Suppressor macrophage treated with lipopolysaccharide for 4 hours (primary cell): ENCODE data around the gene SIRT2.

Experiments used
- DNase-seq: peaks from one replicate; pipeline ENCODE4 v3.0.0-alpha.2; 2020

Gene SIRT2

DNA sequence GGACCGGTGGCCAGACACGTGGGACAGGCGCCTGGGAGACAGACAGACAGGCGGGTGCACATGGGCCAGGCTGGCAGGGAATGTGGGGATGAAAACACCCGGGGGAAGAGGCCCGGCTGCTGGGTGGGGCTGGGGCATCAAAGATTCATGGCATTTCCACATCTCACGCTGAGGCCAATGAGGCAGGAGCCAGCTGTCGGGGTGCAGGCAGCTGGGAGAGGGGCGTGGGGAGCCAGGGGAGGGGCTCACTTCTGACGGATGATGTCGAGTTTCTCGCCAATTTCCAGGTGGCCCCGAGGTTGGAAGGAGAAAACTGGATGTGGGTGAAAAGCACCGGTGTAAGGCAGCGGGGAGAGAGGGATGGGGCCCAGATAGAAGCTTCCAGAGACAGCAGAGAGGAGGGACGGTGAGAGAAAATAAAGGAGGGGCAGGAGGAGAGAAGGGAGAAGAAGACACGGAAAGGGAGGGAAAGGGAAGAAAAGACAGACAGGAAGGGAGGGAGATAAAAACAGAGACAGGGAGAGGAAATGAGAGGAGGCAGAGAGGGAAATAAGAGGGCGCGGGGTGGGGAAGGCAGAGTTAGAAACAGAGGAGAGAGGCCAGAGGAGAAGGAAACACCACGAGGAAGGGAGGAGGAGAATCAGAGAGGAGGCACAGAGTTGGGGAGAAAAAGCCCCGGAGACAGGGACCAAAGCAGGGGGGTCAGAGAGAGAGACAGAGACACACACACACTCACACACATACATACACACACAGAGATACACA lies 20.6 kb upstream of the SIRT2 start:
- no peak for DNase-seq

DNA sequence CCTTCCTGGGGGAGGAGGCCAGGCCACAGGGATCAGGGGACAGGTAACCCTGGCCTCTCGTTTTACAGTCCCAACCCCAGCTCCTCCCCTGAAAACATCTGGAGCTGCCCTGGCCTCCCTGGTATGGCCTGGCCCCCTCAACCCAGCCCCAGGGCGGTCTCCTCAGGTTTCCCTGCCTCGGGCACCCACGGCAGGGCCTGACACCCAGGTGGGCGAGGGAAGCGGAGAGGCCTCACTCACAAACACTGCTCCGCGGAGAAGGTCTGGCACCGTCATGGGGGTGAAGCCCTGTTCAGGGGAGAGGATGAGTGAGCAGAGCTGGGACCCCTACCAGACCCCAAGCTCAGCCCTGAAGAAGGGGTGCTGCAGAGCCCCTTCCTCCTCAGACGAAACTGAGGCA lies 19.1 kb upstream of the SIRT2 start:
- DNase-seq = no peak

DNA sequence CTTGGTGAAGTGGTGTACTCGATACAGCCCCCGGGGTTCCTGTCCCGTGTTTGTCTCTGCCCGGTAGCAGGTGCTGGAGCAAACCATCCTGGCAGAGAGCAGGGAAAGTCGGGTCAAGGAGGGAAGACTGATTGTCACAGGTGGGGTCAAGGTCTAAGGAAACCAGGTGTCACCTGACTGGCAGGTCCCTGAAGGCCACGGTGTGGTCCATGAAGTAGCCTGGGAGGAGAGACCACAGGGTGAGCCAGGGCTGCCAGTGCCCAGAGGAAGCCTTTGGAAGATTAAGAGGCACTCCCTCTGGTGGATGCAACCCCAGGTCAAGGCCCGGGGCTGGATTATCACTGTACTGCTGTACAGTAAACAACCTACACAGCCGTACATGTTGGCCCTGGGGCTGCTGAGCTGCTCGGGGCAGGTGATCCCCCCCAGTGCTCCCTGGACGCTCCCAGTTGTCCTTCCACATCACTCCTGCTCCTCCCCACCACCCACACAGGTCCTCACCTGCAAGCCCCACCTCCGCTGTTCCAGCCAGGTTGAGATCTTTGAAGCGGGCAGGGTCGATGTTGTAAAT lies 18.6 kb upstream of the SIRT2 start:
- no peak for DNase-seq

DNA sequence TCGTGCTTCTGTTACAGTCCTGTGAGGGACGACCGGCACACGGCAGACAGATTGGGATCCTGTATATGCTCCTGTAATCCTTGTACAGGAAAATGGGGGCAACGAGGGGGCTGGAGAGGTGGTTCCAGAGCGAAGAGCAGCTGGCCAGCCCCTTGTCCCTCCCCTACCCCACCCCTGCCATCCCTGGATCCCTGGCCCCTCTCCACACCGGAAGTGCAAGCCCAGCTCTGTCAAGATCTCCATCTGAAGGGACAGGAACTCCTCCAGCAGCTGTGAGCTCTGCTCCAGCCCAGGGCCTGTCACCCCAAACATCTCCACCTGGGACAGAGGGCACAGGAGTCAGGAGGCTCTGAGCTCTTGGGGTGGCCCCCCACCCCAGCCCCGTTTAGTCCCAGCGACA lies 18.1 kb upstream of the SIRT2 start:
- no peak for DNase-seq

DNA sequence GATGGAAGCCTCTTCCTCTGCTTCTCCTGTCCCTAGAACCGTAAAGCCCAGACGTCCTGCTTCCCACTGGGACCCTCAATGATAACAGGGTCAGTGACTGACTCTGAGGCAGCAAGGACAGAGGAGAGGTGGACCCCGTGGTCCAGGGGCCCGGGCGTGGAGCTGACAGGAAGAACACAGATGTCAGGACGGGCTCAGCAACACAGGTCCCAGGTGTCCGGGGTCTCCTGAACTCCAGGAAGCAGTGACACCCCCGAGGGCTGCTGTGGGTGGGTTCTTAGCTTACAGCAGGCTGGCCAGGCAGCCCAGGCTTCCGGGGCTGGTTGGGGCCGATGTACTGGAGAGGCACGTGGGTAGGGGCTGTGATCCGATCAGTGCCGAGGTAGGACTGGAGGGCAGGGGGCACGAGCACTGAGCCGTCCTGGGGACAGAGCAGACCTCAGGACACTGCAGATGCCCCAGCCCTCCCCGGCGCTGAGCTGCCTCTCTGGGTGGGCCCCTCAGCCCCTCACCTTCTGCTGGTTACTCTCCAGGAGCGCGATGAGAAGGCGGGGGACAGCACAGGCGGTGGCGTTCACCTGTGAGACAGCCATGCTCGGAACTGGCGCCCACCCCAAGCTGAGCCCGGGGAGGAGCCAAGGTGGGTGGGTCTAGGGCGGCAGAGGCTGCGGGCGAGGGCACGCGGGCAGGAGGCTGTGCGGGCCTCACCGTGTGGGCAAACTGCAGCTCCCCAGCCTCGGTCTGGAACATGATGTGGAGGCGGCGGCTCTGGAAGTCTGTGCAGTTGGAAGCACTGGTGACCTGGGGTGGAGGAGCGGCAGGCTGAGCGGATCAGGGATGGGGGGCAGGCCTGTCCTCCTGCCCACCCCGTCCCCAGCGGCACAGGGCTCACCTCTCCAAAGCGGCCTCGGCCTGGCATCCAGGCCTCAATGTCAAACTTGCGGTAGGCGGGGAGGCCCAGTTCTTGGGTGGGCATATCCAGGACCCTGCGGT lies 16.2 kb upstream of the SIRT2 start:
- no peak for DNase-seq

DNA sequence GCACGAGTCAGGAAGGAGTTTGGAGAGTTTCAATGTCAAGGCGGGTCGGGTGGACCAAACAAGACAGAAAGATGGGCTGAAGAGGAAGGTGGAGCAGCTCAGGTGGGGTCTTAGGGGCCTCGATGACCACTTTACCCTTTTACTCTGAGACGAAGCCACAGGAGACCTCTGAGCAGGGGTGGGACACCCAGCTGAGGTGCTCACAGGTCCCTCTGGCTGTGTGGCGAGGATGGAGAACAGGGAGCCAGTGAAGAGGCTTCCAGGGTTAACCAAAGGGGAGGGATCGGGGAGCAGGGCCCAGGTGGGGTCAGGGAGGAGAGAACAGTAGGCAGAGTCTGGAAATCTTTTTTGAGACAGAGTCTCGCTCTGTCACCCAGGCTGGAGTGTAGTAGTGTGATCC lies 14.5 kb upstream of the SIRT2 start:
- DNase-seq = no peak

DNA sequence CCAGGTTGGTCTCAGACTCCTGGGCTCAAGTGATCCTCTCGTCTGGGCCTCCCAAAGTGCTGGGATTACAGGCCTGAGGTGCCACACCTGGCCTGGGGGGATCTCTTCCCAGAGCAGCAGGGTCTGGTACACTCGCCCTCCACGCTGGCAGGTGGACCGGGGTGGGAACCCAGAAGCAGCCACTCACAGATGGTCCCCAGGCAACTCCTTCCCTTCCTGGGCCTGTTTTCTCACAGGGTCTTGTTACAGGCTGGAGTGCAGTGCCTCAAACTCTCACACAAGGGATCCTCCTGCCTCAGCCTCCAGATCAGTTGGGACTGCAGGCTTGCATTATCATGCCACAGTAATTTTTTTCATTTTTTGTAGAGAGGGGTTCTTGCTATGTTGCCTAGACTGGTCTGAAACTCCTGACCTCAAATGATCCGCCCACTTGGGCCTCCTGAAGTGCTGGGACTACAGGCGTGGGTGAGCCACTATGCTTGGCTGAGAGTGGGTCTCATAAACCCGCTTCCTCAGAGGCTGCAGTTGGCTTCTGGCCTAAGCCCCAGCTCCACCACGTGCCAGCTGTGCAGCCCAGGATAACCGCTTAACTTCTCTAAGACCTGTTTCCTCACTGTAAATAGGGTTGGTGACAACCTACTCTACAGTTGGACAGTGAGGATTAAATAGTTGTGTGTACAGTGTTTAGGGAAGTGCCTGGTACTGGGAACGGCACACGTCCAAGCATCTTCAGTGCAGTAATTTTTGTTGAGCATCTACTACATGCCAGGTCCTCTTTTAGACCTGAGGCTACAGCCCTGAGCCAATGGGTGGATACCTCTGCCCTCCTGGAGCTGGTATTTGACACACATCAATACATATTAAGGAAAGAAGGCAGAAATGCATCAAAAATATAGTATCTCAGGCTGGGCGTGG lies 13.4 kb upstream of the SIRT2 start:
- peak; percentile 38 for DNase-seq

DNA sequence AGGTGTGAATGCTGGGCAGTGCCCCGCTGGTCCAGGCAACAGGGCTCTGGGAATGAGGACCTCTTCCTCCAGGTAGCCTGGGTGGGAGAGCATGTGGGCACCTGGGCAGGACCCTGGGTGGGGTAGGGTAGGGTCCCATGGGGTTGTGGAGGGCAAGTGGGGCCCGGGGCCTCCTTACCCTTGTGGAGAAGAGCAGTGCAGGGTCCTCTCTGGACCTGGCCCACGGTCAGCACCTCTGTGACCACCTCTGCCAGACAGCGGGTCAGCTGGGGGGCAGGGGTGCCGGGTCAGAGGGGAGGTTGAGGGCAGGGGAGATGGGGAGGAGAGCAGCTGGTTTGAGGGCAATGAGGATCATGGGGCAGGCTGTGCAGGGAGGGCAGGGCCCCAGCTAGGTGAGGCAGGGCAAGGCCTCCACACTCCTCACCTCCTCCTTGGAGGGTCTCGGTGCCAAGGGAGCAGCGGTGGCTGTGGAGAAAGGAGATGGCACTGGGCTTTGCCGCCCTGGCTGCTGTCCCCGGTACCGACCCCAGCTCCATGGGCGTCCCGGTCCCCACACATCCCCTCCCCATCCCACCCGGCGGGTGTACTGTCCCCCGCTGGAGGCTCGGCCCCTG lies 12.1 kb upstream of the SIRT2 start:
- no peak for DNase-seq

DNA sequence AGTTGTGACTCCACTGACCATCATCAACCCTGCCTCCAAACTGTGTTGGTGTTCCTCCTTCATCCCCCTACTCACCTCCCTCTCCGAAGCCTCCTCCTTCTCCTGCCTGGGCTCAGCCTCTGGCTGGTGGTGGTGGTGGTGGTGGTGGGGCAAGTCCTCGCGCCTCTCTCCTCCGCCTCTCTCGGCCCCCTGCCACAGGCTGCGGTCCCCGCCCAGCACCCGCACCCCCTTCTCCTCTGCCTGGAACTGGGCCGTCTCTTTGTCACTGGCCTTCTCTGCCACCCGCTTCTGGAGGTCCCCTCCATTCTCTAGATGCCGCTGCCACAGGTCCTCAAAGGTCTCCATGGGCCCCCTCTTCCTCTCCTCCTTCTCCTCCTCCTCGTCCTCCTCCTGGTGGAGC lies 11.1 kb upstream of the SIRT2 start:
- no peak for DNase-seq

DNA sequence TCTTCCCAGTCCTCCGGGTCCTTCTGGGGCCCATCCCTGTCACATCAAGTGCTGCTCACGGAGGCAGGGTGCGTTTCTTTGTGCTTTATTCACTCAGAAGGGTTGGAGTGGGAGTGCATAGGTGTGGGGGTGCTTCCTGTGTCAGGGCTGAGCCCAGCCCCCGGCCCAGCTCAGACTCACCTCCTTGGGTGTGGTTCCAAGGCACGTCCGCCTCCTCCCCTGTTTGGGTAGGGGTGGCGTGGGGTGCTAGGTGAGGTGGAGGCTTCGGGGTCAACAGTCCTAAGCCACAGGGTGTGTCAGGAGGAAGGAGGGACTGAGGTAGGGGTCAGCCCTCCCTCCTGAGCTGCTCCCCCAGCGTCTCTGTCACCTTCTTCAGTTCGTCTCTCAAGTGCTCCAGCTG lies 9.5 kb upstream of the SIRT2 start:
- DNase-seq = no peak

DNA sequence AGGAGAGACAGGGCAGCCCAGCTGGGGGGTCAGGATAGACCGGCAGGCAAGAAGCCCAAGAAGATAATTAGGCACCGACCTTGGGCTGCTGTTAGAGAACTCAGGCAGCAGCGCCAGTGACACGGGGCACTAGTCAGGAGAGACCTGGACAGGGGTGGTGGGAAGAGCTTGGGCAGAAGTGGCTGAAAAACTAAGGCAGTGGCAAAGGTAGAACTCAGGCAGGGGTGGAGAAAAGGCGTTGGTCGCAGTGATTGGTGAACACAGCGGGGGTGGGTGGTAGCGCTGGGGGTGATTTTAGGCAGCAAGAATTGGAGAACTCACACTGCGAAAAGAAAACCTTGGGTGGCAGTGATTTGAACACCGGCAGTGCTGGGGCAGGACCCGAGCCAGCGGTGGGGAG lies 8.3 kb upstream of the SIRT2 start:
- DNase-seq = no peak

DNA sequence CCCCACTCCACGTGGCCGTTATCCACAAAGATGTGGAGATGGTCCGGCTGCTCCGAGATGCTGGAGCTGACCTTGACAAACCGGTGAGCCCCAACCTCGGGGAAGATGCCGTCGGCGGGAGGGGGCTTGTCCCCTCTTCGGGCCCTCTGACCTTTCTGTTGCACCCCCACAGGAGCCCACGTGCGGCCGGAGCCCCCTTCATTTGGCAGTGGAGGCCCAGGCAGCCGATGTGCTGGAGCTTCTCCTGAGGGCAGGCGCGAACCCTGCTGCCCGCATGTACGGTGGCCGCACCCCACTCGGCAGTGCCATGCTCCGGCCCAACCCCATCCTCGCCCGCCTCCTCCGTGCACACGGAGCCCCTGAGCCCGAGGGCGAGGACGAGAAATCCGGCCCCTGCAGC lies 7.8 kb upstream of the SIRT2 start:
- no peak for DNase-seq

DNA sequence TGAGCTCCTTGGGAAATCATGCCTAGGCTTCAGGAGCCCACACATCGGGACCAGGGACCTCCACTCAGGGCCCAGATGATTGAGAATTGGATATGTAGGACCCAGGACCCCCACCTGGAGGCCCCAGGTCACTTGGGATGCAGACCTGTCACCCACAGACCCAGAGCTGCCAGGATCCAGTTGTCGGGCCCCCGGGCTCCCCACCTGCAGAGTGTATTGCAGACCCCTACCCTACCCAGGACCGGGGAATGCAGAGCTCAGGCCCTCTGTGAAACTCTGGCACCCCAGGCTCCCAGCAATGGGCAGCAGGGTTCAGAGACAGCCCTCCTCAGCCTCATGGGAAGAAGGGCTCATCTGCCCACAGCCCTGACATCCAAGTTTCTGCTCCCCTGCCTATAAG lies 6.2 kb upstream of the SIRT2 start:
- no peak for DNase-seq

DNA sequence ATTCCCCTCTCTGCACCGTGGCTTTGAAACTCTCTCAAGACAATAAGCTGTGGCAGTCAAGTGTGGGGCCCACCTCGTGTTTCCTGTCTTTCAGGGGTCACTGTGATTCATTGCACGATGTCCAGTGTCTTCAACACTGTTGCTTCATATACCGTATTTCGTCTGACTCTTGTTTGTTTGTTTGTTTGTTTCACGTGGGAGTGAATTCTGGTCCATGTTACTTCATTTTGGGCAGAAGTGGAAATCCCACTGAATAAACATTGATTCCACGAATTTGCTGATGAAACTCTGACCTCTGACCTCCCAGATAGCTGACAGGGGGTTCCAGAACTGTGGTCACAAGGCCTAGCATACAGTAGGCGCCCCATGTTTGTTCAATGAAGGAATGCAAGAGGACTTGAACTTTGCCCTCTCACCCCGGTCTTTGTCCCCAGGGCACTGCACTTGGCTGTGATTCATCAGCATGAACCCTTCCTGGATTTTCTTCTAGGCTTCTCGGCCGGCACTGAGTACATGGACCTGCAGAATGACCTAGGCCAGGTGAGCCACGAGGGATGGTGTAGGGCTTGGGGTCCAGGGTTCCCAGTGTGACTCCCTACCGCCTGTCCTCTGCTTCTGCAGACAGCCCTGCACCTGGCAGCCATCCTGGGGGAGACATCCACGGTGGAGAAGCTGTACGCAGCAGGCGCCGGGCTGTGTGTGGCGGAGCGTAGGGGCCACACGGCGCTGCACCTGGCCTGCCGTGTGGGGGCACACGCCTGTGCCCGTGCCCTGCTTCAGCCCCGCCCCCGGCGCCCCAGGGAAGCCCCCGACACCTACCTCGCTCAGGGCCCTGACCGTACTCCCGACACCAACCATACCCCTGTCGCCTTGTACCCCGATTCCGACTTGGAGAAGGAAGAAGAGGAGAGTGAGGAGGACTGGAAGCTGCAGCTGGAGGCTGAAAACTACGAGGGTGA lies 5.4 kb upstream of the SIRT2 start:
- DNase-seq = peak; percentile 10

DNA sequence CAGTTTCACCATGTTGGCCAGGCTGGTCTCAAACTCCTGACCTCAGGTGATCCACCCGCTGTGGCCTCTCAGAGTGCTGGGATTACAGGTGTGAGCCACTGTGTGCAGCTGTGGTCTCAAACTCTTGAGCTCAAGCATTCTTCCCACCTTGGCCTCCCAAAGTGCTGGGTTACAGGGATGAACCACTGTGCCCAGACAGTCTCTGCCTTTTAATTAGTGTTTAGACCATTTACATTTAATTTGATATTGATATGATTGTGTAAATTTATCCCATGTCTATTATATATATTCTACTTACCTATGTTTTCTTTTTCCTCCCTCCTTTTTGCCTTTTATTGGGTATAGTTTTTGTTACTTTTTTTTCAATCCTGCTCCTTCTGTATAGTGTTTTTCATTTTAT lies 2.3 kb upstream of the SIRT2 start:
- no peak for DNase-seq

DNA sequence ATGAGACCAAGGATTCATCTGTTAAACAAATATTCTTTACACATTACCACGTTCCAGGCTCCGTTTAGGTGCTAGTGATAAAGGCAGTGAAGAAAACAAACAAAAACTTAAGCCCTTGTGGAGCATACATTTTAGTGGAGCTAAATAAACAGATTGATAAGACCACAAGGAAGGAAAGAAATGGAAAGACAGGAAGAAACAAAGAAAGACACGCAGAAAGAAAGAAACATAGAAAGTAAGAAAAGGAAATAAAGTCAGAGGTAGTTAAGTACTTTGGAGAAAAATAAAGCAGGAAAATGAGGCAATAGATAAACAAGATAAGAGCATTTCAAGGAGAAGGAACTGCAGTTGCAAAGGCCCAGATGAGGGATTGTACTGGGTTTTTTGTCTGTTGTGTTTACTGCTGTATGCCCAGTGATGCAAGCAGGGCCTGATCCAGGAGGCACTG lies 1.3 kb upstream of the SIRT2 start:
- peak; percentile 15 for DNase-seq

DNA sequence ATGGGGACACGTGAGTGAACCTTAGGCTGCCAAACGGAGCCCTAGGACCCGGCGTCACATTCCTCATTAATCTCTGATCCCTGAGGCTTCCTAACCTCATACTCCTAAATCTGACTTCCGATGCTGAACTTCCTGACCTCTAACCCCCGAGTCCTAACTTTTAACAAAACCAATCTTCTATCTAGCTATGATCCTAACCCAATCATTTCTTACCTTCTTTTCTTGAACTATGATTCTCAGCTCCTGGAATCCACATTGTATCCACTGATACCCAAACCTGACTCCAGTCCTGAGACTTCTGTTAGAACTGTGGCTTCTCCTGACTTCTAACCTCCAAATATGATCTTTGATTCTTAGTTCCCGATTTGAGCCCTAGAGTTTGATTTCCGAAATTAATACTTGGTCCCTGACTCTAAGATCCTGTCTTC lies 798 bp upstream of the SIRT2 start:
- DNase-seq = peak; percentile 69

DNA sequence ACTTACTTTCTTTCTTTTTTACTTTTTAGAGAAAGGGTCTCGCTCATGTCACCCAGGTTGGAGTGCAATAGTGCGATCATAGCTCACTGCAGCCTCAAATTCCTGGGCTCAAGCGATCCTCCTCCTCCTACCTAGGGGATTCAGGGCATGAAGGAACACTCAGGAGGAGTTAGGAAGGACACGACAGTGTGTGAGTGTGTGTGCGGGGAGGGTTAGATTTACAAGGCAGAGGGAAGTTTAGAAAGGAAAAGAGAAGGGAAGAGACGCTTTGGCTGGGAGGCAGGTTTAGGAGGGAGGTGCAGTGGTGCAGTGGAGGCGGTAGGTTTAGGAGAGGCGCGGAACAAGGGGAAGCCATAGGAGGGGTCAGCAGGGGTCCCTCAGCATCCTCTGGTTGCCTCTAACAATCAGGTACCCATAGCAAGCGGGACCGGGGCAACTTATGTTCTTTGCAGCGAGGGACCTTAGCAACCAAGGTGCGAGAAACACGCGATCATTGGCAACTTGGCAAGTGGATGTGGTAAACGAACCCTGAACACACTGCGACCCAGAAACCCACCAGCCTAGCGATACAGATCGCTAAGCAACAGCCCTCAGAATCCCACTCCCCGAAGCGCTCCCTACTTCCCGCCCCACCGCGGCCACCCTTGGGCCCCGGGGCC lies 501 bp downstream of the SIRT2 start:
- peak; percentile 25 for DNase-seq

DNA sequence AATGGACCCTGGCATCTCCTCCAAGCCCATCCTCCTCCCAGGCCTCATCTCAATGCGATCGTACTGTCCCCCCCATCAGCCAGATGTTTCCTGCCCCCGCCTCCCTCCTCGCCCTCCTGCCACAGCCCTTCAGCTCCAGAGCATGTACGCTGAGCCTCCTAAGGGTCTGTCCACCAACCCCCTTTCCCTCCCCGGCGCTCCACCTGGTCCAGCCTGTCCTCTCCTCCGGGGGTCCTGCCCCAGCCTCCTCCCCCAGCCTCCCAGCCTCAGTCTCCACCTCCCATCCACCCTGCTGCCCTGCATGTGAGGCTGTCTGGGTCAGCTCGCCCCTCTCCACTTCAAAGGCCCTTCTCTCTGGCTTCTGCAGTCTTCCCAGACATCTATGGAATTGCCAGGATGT lies 4.5 kb downstream of the SIRT2 start:
- no peak for DNase-seq

DNA sequence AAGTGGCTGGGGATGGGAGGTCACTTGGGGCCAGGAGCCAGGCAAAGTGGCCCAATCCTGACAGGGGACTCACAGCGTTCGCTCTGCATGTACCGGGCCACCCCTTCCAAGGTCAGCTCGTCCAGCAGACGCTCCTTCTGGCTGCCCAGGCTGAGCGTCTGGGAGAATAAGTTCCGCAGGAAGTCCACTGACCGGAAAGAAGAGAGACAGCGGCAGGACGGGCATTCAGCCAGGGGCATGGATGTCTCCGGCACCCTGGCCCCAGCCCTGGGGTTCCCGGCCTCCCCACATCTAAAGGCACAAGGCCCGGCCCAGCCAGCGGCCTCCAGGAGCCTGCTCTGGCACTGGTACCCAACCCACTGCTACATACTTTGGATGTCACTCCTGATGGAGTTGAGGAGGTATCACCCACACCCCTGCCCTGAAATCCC lies 6.1 kb downstream of the SIRT2 start:
- no peak for DNase-seq
